ENCODE results near the gene RGPD8.

RGPD8 gene

GRCh38 chr2:112332123-112332696 lies 101.2 kb downstream of the RGPD8 start:
- no peak for DNase-seq (ENCODE audit: low spot score)

DNA sequence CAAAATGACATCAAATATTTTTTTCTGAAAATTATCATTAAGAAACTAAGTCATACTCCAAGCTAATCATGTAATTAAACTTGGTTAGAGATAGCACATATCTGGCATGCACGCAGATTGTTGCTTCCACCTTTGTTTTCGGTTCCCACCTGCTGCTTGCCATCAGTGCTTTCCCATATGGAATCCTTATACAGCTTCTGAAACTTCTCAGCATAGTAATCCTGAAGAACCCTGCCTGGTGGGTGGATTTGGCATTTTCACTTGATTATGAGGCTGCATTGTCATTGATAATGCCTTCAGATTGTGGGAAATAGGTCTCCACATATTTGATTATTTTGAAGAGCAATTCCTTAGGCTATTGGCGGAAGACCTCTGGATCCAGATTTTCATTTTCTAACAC lies 110.5 kb downstream of the RGPD8 start:
- no peak for DNase-seq (ENCODE audit: low spot score)

- DNase-seq (ENCODE audit: low spot score) = no peak
Observed at GRCh38 chr2:112321375-112322320, 111.8 kb downstream of the RGPD8 start.
